OCI-LY7 (cell line): ENCODE results near the gene CDKN2AIPNL. TPM values are rescaled to one million over a fixed set of nuclear protein-coding genes. Genes with fewer than 3 reads are reported as not detected.

Experiments used
- BruUV-seq: library from RNA; stranded (reverse); fragments of 400-500 nt; replicated peaks from 2 replicates; lab custom pipeline; 2021; lab: Mats Ljungman, UMichigan
- CTCF ChIA-PET: fragments of 300-600 bp; sonication (Branson Sonifier 250); formaldehyde crosslinking; loops from one replicate; lab custom pipeline; 2022; ENCODE audit warnings: antibody characterized with exemption; ENCODE audit not compliant: unreplicated experiment; lab: Charles Lee
- POLR2A ChIA-PET: fragments of 300-600 bp; sonication (Branson Sonifier 250); formaldehyde crosslinking; loops from one replicate; lab custom pipeline; 2022; ENCODE audit warnings: antibody characterized with exemption; lab: Charles Lee
- DNase-seq: peaks from one replicate; pipeline ENCODE4 v3.0.0-alpha.2; 2015; ENCODE audit warnings: low spot score
- H2AFZ ChIP-seq: fragments of 200-600 bp; sonication (generic), shearing (Covaris generic); 2 replicates; pipeline ENCODE4 v1.6.1; 2014; ENCODE audit warnings: mild to moderate bottlenecking, antibody characterized with exemption, low read length, moderate library complexity
- H3K27ac ChIP-seq: fragments of 200-600 bp; sonication (generic); 2 replicates; pipeline ENCODE4 v1.5.1; 2014; ENCODE audit warnings: mixed run types, low read depth, mild to moderate bottlenecking, moderate library complexity, low read length, inconsistent platforms; ENCODE audit not compliant: poor library complexity, severe bottlenecking
- H3K36me3 ChIP-seq: fragments of 200-600 bp; sonication (generic); 2 replicates; pipeline ENCODE4 v1.6.1; 2014; ENCODE audit warnings: mild to moderate bottlenecking, antibody characterized with exemption, low read length, moderate library complexity, mixed read lengths; ENCODE audit not compliant: insufficient read depth
- H3K4me1 ChIP-seq: fragments of 200-600 bp; sonication (generic); 2 replicates; pipeline ENCODE4 v1.5.1; 2014; ENCODE audit warnings: mild to moderate bottlenecking, low read length; ENCODE audit not compliant: insufficient read depth, poor library complexity, severe bottlenecking
- H3K4me2 ChIP-seq: fragments of 200-600 bp; sonication (generic); 2 replicates; pipeline ENCODE4 v1.6.1; 2014; ENCODE audit warnings: mild to moderate bottlenecking, low read length
- H3K4me3 ChIP-seq: fragments of 200-600 bp; sonication (generic); 2 replicates; pipeline ENCODE4 v1.5.1; 2014; ENCODE audit warnings: mild to moderate bottlenecking, low read depth, low read length; ENCODE audit not compliant: poor library complexity, severe bottlenecking
- H3K79me2 ChIP-seq: fragments of 200-600 bp; sonication (generic); 2 replicates; pipeline ENCODE4 v1.6.1; 2016; ENCODE audit warnings: low read depth, mild to moderate bottlenecking, low read length, moderate library complexity, mixed read lengths; ENCODE audit not compliant: insufficient read depth
- H3K9me2 ChIP-seq: fragments of 200-600 bp; sonication (generic); 2 replicates; pipeline ENCODE4 v1.6.1; 2016; ENCODE audit warnings: mild to moderate bottlenecking, low read length, mixed read lengths; ENCODE audit not compliant: insufficient read depth
- H3K9me3 ChIP-seq: fragments of 200-600 bp; sonication (generic); 2 replicates; pipeline ENCODE4 v1.6.1; 2014; ENCODE audit warnings: mild to moderate bottlenecking, mixed run types, low read length, mixed read lengths
- H4K20me1 ChIP-seq: fragments of 200-600 bp; sonication (generic); 2 replicates; pipeline ENCODE4 v1.6.1; 2014; ENCODE audit warnings: mild to moderate bottlenecking, antibody characterized with exemption, low read length, moderate library complexity, mixed read lengths; ENCODE audit not compliant: insufficient read depth
- EZH2phosphoT487 ChIP-seq: fragments of 200-600 bp; sonication (generic); IDR thresholded peaks from 2 replicates; pipeline ENCODE4 v1.6.1; 2018; ENCODE audit warnings: low read depth, borderline replicate concordance, mild to moderate bottlenecking, mixed run types, antibody characterized with exemption, low read length, moderate library complexity, mixed read lengths
- intact Hi-C: fragments of 100-400 bp; cut with micrococcal nuclease; formaldehyde crosslinking; loops from one replicate; pipeline ENCODE4 v1.10.0; 2022; ENCODE audit not compliant: unreplicated experiment
- total RNA-seq, 2 experiments: library from RNA; depleted of rRNA in 1 of 2; stranded (reverse); fragments of >200 nt in 1 of 2; shearing (Covaris generic) in 1 of 2; gene quantifications; 2 replicates each; pipeline ENCODE4 v1.2.3, GENCODE V29; 2014 to 2022
- TF ChIP-seq, protein P1 (sequence below): fragments of 200-600 bp; sonication (generic); conservative IDR thresholded peaks from 2 replicates; pipeline ENCODE4 v1.5.1; 2014; ENCODE audit warnings: mild to moderate bottlenecking, antibody characterized with exemption, low read length, moderate library complexity, mixed read lengths

CDKN2AIPNL gene
- total RNA-seq, 2 experiments from 2014 or later = 45.7 to 47.8 TPM

DNA sequence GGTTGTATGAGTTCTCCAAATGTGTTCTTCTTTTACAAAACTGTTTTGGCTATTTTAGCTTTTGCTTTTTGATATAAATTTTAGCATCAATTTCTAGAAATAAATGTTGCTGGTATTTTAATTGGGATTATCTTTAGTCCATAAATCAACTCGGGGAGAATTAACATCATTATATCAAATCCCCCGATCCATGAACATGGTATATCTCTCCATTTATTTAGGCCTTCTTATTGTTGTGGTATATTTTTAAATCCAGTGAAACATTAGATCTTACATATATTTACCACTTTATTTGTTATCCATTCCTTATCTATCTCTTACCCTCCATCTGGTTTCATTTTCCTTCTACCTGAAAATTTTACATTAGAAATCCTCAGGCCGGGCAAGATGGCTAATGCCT is 7.3 kb upstream of the CDKN2AIPNL start:
- Histone ChIP-seq H4K20me1 (no peaks in the 10 kb centered on the region), H3K9me2 (no peaks in the 10 kb centered on the region), H3K9me3 (no peaks in the 10 kb centered on the region; the same call in 1 of the 2 replicates), H3K36me3 (no peaks in the 10 kb centered on the region), H3K4me2 (no peak overlapping the region), H3K79me2 (no peaks in the 10 kb centered on the region), H2AFZ (no peak overlapping the region), H3K27ac (no peak overlapping the region), H3K4me3 (no peak overlapping the region), H3K4me1 (no peaks in the 10 kb centered on the region)
- intact Hi-C loops = loop anchor here (10.0 kb wide), 1 partner anchor 114 kb away; no protein-coding TSS in a partner anchor
- BruUV-seq = no TSS peak
- TF ChIP-seq, protein P1, sequence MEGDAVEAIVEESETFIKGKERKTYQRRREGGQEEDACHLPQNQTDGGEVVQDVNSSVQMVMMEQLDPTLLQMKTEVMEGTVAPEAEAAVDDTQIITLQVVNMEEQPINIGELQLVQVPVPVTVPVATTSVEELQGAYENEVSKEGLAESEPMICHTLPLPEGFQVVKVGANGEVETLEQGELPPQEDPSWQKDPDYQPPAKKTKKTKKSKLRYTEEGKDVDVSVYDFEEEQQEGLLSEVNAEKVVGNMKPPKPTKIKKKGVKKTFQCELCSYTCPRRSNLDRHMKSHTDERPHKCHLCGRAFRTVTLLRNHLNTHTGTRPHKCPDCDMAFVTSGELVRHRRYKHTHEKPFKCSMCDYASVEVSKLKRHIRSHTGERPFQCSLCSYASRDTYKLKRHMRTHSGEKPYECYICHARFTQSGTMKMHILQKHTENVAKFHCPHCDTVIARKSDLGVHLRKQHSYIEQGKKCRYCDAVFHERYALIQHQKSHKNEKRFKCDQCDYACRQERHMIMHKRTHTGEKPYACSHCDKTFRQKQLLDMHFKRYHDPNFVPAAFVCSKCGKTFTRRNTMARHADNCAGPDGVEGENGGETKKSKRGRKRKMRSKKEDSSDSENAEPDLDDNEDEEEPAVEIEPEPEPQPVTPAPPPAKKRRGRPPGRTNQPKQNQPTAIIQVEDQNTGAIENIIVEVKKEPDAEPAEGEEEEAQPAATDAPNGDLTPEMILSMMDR = no peak
- POLR2A ChIA-PET = interaction anchor here (1.1 kb wide), 3 partner anchors 8 to 210 kb away, joined by 3 to 4 read pairs (median 3); no protein-coding TSS in a partner anchor
- DNase-seq = no peak
- CTCF ChIA-PET = no interaction called here

GRCh38 chr5:134417707-134418106 is 6.0 kb upstream of the CDKN2AIPNL start:
- H3K4me3 ChIP-seq = no peak overlapping the region
- no peaks in the 10 kb centered on the region for H3K79me2 ChIP-seq
- BruUV-seq = no TSS peak
- no peaks in the 10 kb centered on the region for H3K9me2 ChIP-seq
- ChIA-PET CTCF (no interaction called here), POLR2A (interaction anchor here (0.6 to 1.0 kb wide), 2 partner anchors 17 to 364 kb away, joined by 3 read pairs; no protein-coding TSS in a partner anchor)
- no peak for DNase-seq
- no peaks in the 10 kb centered on the region for H3K36me3 ChIP-seq
- no peaks in the 10 kb centered on the region; the same call in 1 of the 2 replicates for H3K9me3 ChIP-seq
- no peak overlapping the region for H3K27ac ChIP-seq
- no peaks in the 10 kb centered on the region for H4K20me1 ChIP-seq
- intact Hi-C loops = loop anchor here (10.0 kb wide), 1 partner anchor 113 kb away; no protein-coding TSS in a partner anchor
- peaks cover under 1% of the 10 kb centered on the region for H3K4me1 ChIP-seq
- H3K4me2 ChIP-seq = no peak overlapping the region
- no peak overlapping the region for H2AFZ ChIP-seq
- TF ChIP-seq, protein P1 = no peak
- TF ChIP-seq EZH2phosphoT487 = no peak

- TF ChIP-seq, protein P1 = no peak
- TF ChIP-seq EZH2phosphoT487 = no peak
- CTCF ChIA-PET = no interaction called here
- Histone ChIP-seq H3K9me2 (no peaks in the 10 kb centered on the region), H3K4me3 (no peak overlapping the region), H4K20me1 (no peaks in the 10 kb centered on the region), H3K79me2 (peaks cover 25% of the 10 kb centered on the region), H3K36me3 (peaks cover 14% of the 10 kb centered on the region), H3K4me1 (peaks cover 26% of the 10 kb centered on the region), H3K4me2 (no peak overlapping the region), H3K27ac (no peak overlapping the region), H2AFZ (0 out of 2 replicates have a peak overlapping the region, but pooled peaks have one; percentile 13), H3K9me3 (no peaks in the 10 kb centered on the region)
- BruUV-seq = no TSS peak
- POLR2A ChIA-PET = interaction anchor here (0.6 kb wide), 1 partner anchor 12 kb away, joined by 3 read pairs; no protein-coding TSS in a partner anchor
- DNase-seq = no peak
- intact Hi-C loops = loop anchor here (2.0 to 10.0 kb wide), 3 partner anchors 108 to 324 kb away; partner anchors contain the start of gene CAMLG
Measured at GRCh38 chr5:134413046-134413445, 1.4 kb upstream of the CDKN2AIPNL start.
